ENCODE results near the gene WIPF2. TPM values are rescaled to one million over a fixed set of nuclear protein-coding genes. Genes with fewer than 3 reads are reported as not detected.
A peak's percentile ranks its signal among the peaks of the same experiment; 100 is the strongest.
"Not testable (repeated sequence)": the region's sequence is repeated elsewhere in the genome, so short reads cannot be mapped to it uniquely, and the experiment has no call there.

The WIPF2 gene
- total RNA-seq, 1 donor = 11.2 TPM

DNA sequence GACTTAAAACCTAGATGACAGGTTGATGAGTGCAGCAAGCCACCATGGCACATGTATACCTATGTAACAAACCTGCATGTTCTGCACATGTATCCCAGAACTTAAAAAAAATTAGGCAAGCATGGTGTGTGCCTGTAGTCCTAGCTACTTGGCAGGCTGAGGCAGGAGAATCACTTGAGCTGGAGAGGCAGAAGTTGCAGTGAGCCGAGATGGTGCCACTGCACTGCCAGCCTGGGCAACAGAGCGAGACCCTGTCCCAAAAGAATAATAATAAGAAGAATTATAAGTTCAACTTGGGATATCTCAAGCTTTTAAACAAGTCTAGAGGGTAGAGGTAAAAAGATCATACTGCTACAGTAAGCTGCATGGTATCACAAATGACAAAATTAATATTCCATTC lies 78.4 kb downstream of the WIPF2 start:
- TF ChIP-seq, protein P1, sequence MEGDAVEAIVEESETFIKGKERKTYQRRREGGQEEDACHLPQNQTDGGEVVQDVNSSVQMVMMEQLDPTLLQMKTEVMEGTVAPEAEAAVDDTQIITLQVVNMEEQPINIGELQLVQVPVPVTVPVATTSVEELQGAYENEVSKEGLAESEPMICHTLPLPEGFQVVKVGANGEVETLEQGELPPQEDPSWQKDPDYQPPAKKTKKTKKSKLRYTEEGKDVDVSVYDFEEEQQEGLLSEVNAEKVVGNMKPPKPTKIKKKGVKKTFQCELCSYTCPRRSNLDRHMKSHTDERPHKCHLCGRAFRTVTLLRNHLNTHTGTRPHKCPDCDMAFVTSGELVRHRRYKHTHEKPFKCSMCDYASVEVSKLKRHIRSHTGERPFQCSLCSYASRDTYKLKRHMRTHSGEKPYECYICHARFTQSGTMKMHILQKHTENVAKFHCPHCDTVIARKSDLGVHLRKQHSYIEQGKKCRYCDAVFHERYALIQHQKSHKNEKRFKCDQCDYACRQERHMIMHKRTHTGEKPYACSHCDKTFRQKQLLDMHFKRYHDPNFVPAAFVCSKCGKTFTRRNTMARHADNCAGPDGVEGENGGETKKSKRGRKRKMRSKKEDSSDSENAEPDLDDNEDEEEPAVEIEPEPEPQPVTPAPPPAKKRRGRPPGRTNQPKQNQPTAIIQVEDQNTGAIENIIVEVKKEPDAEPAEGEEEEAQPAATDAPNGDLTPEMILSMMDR (IDR thresholded peaks at IDR 0.05; ENCODE audit: insufficient read depth, low read depth, low read length) = no peak
- H3K4me3 ChIP-seq (ENCODE audit: low read depth, low read length) = no peak overlapping the region
- DNase-seq (ENCODE audit: low read depth) = no peak

DNA sequence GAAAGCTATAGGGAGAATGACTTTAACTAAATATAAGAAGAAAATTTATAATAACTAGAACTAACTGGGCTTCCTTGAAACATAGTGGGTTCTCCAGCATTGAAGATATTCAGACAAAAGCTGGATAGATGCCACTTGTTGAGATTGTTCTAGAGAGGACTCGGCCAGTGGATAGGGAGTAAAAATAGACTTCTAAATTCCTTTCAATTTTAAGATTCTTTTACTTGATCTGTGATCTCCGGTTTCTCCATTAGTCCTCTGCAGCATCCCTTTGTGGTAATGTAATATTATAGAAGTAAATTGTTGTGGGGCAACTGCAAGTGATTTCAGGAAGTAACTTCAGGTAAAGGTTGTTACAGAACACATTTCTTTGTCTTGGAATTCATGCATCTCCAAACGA lies 79.6 kb downstream of the WIPF2 start:
- TF ChIP-seq, protein P1 (IDR thresholded peaks at IDR 0.05; ENCODE audit: insufficient read depth, low read depth, low read length) = no peak
- H3K4me3 ChIP-seq (ENCODE audit: low read depth, low read length) = no peak overlapping the region
- no peak for DNase-seq (ENCODE audit: low read depth)

DNA sequence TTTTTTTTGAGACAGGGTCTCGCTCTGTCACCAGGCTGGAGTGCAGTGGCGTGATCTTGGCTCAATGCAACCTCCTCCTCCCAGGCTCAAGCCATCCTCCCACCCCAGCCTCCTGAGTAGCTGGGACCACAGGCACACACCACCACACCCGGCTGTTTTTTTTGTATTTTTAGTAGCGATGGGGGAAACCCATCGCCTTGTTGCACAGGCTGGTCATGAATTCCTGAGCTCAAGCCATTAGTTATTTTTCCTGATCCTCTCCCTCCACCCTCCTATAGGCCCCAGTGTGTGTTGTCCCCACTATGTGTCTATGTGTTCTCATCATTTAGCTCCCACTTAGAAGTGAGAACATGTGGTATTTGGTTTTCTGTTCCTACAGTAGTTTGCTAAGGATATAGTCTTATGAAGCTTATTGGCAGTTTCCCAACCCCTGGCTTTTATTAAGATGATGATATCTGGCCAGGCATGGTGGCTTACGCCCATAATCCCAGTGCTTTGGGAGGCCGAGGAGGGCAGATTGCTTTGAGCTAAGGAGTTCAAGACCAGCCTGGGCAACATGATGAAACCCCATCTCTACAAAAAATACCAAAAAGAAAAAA lies 80.2 kb downstream of the WIPF2 start:
- DNase-seq (ENCODE audit: low read depth); H3K4me3 ChIP-seq (ENCODE audit: low read depth, low read length): not testable (repeated sequence)

DNA sequence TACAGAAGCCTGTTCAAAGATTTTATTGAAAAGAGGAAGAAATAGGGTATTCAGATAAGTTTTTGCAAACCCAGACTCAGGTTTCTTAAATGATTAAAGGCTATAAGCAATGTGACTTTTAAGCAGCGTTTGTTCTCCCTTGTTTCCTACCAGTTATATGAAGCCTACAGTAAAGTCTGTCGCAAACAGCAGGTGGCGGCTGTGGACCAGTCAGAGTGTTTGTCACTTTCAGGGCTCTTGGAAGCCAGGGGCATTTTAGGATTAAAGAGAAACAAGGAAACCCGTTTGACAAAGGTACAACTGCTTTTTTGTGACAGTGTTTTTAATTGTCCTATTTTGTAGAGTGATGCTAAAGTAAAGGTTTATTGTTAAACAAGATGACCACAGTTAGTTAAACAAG lies 82.2 kb downstream of the WIPF2 start:
- no peak overlapping the region for H3K4me3 ChIP-seq (ENCODE audit: low read depth, low read length)
- TF ChIP-seq, protein P1 (IDR thresholded peaks at IDR 0.05; ENCODE audit: insufficient read depth, low read depth, low read length) = peak; percentile 22
- DNase-seq (ENCODE audit: low read depth) = no peak

DNA sequence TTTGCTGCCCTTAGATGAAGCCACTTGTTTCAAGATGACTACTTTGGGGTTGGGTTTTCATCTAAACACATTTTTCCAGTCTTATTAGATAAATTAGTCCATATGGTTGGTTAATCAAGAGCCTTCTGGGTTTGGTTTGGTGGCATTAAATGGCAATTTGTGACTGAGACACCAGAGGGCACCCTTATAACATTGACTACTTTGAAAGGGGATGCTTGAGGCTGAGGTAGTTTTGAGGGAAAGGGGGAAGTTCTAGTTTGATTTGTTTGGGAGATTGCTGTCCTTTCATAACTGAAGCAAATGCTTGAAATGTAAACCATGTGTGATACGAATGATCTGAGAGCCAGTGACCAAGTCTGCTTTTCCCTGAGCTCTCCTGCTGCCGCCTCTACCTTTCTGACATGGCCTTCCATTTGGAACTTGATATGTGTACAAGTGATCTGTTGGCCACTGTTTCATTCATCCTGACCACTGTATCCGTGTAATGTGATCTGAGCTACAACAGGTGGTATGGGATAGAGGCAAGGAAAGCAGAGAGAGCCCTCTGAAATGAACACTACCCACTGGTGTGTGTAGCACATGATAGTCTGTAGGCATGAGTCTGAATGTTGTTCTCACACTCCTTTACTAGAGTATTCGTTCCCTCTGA lies 84.0 kb downstream of the WIPF2 start:
- H3K4me3 ChIP-seq (ENCODE audit: low read depth, low read length) = no peak overlapping the region
- DNase-seq (ENCODE audit: low read depth) = peak; percentile 85
- TF ChIP-seq, protein P1 (IDR thresholded peaks at IDR 0.05; ENCODE audit: insufficient read depth, low read depth, low read length) = peak; percentile 75

DNA sequence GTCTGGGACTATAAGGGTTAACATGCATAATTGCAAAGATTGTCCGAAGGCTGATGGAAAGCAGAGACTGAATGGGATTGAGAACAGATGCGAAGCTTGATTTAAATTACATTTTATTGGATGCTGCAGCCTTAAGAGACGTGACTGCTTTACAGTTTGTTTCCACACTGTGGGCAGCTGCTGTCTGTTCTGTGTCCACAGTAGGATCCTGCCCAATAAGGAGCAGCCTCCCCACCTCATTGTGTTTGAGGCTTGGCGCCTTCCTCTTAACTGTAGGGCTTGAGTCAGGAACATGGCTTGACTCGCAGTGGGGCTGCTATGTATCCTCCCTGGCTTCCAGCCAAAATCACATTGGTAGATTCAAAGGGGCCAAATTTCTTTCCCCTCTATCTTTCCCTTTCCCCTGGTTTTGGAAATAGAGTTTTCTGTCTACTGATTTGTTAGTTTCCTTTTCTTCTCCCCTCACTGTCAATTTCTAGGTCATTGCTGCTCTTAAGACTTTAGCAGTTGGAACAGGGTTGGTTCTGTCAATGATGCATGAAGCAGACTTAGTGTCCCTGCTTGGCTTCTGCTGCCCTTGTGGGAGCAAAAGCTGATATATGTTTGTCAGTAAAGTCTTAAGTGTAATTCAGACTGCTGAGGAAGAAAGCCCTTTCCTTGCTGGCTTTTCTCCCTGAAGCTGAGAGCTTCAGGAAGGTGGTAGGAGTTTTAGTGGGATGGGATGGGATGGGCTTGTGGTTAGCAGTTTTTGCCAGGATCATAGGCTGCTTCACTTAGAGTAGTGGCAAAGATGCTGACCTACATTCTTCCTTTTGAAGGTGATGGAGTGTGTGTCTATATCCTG lies 84.8 kb downstream of the WIPF2 start:
- TF ChIP-seq, protein P1 (IDR thresholded peaks at IDR 0.05; ENCODE audit: insufficient read depth, low read depth, low read length) = no peak
- H3K4me3 ChIP-seq (ENCODE audit: low read depth, low read length) = no peak overlapping the region
- DNase-seq (ENCODE audit: low read depth) = peak; percentile 89

DNA sequence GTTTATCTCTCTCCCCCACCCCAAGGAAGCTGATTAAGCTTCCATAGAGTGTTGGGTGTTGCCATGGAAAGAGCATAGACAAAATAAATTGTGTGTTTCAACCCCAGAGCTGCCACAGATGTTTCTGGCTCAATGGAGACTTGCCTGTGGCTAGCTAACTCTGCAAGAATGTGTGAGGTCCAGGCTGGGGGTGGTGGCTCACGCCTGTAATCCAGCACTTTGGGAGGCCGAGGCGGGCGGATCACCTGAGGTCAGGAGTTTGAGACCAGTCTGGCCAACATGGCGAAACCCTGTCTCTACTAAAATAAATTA lies 85.4 kb downstream of the WIPF2 start:
- not testable (repeated sequence) for H3K4me3 ChIP-seq (ENCODE audit: low read depth, low read length)
- peak; percentile 88 for DNase-seq (ENCODE audit: low read depth)

DNA sequence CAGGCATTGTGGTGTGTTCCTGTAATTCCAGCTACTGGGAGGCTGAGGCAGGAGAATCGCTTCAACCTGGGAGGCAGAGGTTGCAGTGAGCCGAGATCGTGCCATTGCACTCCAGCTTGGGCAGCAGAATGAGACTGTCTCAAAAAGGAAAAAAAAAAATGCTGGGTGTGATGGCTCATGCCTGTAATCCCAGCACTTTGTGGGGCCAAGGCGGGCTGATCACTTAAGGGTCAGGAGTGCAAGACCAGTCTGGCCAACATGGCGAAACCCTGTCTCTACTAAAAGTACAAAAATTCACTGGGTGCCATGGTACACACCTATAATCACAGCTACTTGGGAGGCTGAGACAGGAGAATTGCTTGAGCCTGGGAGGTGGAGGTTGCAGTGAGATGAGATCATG lies 85.8 kb downstream of the WIPF2 start:
- not testable (repeated sequence) for DNase-seq (ENCODE audit: low read depth); H3K4me3 ChIP-seq (ENCODE audit: low read depth, low read length)
